Fibroblast of skin of right quadriceps (primary cell): Measurements from ENCODE around the gene COMP.
"Not testable (repeated sequence)": the region's sequence is repeated elsewhere in the genome, so short reads cannot be mapped to it uniquely, and the experiment has no call there.

Experiments
- DNase-seq: peaks from one replicate; pipeline ENCODE4 v3.0.0-alpha.2; 2013

The COMP gene

GRCh38 chr19:18745012-18745735 lies 45.9 kb downstream of the COMP start:
- no peak for DNase-seq

- no peak for DNase-seq
Measured at GRCh38 chr19:18743784-18744418, 47.2 kb downstream of the COMP start.

DNA sequence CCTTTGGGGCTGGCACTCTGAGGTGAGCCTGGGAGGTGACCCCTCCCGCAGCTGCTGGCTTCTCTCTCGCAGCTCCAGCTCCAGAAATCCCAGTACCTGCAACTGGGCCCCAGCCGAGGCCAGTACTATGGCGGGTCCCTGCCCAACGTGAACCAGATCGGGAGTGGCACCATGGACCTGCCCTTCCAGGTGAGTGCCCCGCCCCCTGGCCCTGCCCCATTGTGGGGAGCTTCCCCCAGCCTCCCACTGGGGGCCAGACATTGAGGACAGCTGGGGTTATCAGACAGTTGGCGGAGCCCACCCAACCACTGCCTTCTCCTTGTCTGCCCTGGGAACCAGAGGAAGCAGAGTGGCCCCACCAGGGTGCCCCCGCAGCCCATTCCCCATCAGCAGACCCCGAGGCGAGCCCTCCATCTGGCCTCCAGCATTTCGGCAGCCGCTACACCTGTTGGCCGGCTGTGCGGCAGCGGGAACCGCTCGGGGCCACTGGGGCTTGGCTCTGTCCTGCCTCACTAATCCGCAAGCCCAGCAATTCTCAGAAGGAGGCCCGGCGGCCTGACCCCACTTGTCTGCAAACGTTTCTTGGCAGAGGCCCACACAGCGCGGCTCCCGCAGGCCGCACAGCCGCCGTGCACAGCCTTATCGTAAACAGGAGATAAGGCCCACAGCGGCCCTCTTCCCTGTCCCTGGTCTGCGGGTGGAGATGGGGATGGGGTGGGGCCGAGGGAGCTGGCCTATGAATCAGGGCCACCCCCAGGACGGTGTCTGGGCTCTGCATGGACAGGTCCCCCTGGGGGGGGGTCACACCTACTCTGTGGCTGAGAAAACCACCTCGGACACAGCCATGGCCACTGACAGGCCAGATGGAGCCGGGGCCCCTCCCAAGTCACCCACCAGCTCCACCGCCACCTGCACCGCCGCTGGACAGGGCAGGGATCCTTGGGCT lies 48.0 kb downstream of the COMP start:
- DNase-seq: no peak

- no peak for DNase-seq
Measured at GRCh38 chr19:18742324-18742723, 48.8 kb downstream of the COMP start.

- DNase-seq: no peak
Measured at GRCh38 chr19:18741124-18742121, 49.7 kb downstream of the COMP start.

DNA sequence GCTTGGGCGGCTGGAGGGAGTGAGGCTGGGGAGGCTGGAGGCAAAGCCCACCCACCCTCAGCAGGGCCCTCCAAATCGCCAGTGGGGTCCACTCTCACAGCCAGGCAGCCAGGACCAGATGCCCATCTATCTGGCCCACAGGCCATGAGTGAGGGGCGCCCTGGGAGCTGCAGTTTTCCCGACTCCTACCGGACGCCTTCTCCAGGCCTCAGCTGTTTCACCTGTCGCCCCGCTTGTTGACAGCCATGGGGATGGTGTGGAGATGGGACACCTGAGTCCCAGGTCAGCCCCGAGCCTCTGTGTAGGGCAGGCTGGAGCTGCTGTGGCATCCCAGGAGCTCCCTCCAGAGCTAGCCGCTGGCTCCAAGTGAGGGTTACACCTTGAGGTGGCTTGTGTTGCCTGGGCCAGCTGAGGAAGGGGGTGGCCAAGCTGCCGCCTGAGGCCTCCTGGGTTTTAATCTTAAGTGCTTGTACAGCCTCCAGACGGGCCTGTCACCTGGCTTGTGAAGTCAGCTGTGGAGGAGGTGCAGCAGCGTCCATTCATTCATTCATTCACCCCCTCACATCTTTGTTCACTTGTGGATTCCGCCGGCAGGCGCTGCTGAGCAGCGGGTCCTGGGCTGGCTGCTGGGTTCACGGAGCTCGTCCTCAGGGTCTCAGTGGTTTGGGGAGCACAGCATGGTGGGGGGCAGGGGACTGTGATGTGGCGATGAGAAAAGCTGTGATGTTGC lies 52.0 kb downstream of the COMP start:
- DNase-seq: no peak

DNA sequence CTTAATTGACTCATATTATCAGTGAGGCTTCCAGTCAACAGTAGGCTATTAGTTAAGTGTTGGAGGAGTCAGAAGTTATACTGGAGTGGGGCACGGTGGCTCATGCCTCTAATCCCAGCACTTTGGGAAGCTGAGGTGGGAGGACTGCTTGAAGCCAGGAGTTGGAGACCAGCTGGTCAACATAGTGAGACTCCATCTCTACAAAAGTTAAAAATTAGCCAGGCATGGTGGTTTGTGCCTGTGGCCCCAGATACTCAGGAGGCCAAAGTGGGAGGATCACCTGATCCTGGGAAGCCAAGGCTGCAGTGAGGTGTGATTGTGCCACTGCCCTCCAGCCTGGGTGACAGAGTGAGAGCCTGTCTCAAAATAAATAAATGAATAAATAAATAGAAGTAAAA lies 53.2 kb downstream of the COMP start:
- DNase-seq: no peak

GRCh38 chr19:18737337-18737953 lies 53.7 kb downstream of the COMP start:
- no peak for DNase-seq

DNA sequence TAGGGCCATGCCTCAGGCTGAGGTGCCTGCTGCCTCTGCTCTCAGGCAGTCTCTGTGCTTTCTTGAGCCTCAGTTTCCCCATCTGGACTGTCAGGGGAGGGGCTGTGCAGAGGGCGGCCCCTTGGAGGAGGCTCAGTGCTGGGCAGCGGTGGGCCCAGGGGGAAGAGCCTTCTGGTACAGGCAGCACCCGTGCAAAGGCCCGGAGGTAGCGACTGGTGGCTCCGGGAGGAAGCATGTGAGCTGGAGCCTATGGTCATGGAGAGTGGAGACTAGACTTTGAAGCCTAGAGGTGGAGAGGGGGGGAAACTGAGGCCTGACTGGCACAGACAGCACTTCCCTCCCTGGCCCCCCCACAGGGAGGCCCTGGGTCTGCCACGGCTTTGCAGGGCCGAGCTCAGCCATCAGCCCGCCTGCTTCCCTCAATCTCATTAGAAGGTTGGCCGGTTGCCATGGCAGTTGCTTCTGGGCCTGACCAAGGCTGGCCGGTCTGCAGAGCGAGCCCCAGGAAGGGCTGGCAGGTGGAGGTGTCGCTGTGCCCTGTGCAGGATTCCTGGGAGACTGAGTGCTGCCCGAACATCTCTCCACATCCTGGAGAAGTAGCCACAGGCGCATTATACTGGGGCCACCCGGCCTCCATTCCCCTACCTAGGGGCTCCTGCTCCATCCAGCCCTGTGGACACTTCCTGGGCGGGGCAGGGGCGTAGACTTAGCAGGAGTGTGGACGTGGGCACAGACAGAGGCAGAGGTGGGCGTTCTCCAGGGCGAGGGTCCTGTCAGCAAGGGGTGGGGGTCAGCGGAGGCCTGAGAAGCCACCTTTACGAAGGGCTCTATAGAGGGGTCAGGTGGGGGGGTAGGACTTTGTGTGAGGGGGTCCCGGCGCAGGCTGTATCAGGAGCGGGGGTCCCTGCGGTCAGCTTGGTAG lies 54.4 kb downstream of the COMP start:
- DNase-seq: no peak

- DNase-seq: no peak
Measured at GRCh38 chr19:18735752-18736151, 55.4 kb downstream of the COMP start.

DNA sequence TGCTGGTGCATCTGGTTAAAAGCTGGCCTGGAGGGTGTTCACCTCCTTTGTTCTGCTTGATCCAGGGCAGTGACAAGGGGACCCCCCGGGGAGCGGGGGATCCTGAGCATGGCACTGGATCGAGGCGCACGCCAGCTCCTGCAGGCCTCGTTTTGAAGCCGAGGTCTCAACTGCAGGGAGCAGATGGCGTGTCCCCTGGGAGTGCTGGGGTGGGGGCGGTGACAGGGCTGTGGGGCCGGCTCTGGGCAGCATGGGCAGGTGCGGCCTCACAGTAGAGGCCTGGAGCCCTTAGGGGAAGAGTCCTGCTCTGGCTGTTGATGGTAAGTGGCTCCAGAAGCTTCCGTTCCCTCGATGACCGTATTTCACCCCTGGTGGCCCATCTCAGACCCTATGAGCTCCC lies 55.8 kb downstream of the COMP start:
- no peak for DNase-seq

GRCh38 chr19:18733762-18734332 lies 57.3 kb downstream of the COMP start:
- not testable (repeated sequence) for DNase-seq

DNA sequence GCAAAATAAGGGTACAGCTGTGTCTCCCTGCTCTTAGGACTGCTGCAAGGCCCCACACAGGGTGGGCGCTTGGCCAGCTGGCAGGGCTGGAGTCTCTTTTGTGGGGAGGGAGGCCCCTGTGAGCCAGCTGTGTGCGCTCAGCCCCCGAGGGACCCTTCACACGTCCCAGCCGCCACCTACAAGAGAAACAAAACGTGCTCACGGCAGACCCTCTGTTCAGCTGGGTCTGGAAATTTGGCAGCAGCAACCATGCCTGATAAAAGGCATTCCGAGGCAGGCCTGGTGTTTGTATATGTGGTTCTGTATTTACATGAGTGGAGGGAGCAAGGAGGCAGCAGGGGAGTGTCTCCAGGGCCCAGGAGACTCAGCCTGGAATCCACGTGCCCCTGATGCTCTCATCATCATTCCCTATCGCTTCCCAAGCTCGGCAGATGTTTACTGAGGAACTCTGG lies 57.9 kb downstream of the COMP start:
- peak; percentile 42 for DNase-seq
